GM12873 (cell line): Measurements from ENCODE around the gene INS.

Experiments used
- TF ChIP-seq, protein P1 (sequence below): IDR thresholded peaks from 2 replicates; pipeline ENCODE4 v1.5.1; 2012; ENCODE audit warnings: low read depth, mild to moderate bottlenecking, moderate library complexity, low read length, control low read depth; ENCODE audit not compliant: insufficient read depth; ENCODE audit errors: missing control alignments

The INS gene

GRCh38 chr11:2115308-2115707, 45.7 kb downstream of the INS start:
- TF ChIP-seq, protein P1, sequence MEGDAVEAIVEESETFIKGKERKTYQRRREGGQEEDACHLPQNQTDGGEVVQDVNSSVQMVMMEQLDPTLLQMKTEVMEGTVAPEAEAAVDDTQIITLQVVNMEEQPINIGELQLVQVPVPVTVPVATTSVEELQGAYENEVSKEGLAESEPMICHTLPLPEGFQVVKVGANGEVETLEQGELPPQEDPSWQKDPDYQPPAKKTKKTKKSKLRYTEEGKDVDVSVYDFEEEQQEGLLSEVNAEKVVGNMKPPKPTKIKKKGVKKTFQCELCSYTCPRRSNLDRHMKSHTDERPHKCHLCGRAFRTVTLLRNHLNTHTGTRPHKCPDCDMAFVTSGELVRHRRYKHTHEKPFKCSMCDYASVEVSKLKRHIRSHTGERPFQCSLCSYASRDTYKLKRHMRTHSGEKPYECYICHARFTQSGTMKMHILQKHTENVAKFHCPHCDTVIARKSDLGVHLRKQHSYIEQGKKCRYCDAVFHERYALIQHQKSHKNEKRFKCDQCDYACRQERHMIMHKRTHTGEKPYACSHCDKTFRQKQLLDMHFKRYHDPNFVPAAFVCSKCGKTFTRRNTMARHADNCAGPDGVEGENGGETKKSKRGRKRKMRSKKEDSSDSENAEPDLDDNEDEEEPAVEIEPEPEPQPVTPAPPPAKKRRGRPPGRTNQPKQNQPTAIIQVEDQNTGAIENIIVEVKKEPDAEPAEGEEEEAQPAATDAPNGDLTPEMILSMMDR, result no peak

DNA sequence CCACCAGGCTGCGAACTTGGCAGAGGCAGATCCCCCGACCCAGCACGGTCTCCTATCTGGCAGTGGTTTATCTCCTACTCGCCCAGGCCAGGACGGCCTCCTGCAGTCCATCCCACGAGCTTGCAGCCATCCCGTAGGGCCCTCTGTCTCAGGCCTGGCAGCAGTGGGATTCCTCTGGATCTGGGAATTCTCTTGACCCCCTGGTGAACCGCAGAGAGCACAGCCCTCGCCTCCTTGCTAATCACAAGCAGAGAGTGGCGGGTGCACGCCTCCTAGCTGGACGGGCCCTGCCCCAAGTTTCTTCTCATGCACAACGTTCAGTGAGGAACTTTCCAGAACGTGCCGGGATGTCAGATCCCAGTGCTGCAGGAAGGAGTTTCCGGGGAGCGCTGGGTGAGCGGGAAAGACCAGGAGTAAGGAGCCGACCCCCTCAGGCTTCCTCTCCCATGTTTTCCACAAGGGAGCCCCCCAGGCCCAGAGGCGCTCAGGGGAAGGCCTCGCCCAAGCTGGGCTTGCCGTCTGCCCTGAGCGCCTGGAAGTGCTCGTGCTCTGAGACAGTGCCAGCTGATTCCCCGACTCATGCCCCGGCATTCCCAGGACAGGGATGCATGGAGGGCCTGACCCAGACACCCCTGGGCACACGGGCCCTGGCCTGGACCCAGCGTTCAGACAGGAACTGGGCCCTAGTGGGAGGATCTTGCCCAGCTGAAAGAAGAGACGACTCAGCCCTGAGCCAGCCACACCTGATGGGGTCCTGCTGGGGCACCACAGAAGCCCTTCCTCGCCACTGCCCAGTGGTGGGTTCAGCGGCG, 46.4 kb downstream of the INS start:
- TF ChIP-seq, protein P1, result no peak

GRCh38 chr11:2113776-2114175, 47.2 kb downstream of the INS start:
- TF ChIP-seq, protein P1, result no peak

DNA sequence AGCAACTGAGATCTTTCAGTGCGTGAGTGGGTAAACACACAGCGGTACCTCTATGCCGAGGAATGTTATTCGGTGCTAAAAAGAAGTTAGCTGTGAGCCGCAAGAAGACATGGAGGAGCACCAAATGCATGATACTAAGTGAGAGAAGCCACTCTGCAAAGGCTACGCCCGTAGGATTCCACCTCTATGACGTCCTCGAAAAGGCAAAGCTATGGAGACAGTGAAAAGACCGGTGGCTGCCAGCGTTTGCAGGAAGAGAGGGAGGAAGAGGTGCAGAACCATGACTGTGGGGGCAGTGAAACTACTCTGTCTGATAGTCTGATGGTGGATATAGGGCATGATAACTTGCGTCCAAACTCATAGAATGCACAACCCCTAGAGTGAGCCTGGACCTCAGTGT, 50.5 kb downstream of the INS start:
- TF ChIP-seq, protein P1, result no peak
